ENCODE data around the gene ADSL.
"Not testable (repeated sequence)": the region's sequence is repeated elsewhere in the genome, so short reads cannot be mapped to it uniquely, and the experiment has no call there.

ADSL gene

DNA sequence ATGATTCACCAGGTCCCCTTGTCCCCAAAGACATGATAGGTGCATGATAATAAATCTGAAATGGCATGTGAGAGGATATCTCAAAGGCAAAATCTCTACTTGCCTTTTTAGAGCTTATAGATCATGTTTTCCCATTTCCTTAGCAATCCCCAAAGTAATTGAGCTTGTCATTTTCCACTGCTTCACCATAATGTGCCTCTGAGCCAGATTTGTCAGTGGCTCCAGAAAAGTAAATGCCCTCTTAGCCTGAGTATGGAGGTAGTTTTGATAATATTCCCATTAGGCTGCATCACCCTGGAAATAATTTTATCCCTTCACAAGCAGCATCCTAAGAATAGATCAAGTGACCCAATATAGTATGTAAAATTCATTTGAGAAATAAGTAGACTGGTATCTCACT is 36.7 kb upstream of the ADSL start:
- TF ChIP-seq, protein P1, sequence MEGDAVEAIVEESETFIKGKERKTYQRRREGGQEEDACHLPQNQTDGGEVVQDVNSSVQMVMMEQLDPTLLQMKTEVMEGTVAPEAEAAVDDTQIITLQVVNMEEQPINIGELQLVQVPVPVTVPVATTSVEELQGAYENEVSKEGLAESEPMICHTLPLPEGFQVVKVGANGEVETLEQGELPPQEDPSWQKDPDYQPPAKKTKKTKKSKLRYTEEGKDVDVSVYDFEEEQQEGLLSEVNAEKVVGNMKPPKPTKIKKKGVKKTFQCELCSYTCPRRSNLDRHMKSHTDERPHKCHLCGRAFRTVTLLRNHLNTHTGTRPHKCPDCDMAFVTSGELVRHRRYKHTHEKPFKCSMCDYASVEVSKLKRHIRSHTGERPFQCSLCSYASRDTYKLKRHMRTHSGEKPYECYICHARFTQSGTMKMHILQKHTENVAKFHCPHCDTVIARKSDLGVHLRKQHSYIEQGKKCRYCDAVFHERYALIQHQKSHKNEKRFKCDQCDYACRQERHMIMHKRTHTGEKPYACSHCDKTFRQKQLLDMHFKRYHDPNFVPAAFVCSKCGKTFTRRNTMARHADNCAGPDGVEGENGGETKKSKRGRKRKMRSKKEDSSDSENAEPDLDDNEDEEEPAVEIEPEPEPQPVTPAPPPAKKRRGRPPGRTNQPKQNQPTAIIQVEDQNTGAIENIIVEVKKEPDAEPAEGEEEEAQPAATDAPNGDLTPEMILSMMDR (IDR thresholded peaks at IDR 0.05), result no peak
- Histone ChIP-seq H3K4me3 (no peak overlapping the region), H3K27ac (peak overlapping the region in 1 of 2 donors; percentile 13)
- no peak for DNase-seq (ENCODE audit: low spot score)

DNA sequence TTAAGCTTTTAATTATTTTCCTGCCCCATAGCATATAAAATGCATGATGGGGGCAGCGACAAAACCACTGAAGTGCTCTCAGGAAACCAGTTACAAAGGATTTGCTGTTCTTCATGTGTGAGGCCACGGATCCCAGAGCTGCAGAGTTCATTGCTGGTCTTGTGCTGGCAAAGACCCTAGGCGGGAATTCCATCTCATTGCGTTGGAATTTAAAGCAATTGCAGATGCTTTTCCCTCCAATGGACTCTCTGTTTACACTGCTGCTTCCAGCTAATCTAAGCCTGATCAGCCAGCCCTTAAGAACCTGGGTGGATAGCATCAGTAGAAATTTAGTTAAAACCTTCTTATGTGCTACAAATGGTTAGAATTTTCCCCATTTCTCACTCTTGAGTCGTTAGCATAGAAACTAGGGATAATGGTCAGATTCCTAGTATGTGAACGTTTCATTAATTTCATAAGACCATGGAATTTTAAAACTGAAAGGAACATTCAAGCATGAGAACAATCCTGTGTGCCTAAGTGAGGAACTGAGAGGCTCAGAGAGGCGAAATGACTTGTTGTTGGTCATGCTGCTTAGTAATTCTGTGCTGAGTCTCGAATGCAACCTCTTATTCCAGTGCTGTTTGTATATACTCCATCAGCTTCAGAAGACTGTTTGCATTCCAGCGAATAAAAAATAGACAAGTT is 36.1 kb upstream of the ADSL start:
- Histone ChIP-seq H3K27ac (peak overlapping the region in 1 of 2 donors; percentile 20), H3K4me3 (no peak overlapping the region)
- no peak for DNase-seq (ENCODE audit: low spot score)
- TF ChIP-seq, protein P1 (IDR thresholded peaks at IDR 0.05), result no peak

DNA sequence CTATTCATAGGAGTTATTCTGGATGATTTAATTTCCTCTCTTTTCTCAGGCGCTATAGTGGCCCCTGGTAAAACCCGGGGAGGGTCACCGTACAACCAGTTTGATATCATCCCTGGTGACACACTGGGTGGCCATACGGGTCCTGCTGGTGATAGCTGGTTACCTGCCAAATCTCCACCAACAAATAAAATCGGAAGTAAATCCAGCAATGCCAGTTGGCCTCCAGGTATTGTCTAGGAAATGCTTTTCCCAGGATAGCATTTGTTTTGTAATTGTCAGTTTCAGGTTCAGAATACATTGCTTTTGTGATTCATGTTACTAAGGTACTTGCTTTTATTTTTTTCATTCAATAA is 35.6 kb upstream of the ADSL start:
- peak overlapping the region in 1 of 2 donors; percentile 20 for H3K27ac ChIP-seq
- TF ChIP-seq, protein P1 (IDR thresholded peaks at IDR 0.05), result no peak
- no peak for DNase-seq (ENCODE audit: low spot score)
- no peak overlapping the region for H3K4me3 ChIP-seq

DNA sequence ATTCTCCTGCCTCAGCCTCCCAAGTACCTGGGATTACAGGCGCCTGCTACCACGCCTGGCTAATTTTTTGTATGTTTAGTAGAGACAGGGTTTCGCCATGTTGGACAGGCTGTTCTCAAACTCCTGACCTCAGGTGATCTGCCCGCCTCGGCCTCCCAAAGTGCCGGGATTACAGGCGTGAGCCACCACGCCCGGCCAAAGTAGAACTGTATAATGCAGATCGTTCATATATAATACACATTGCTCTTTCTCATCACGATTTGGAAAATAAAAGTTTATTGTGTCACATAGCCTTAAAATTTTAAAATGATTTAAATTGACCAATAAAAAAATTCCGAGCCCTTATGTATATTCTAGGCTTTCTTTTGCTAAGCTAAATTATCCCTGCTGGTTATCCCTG is 34.7 kb upstream of the ADSL start:
- H3K27ac ChIP-seq; DNase-seq (ENCODE audit: low spot score); H3K4me3 ChIP-seq: not testable (repeated sequence)

GRCh38 chr22:40312050-40312449 is 34.2 kb upstream of the ADSL start:
- DNase-seq (ENCODE audit: low spot score), result no peak
- H3K4me3 ChIP-seq, result no peak overlapping the region
- no peak overlapping the region for H3K27ac ChIP-seq
- TF ChIP-seq, protein P1 (IDR thresholded peaks at IDR 0.05), result no peak

DNA sequence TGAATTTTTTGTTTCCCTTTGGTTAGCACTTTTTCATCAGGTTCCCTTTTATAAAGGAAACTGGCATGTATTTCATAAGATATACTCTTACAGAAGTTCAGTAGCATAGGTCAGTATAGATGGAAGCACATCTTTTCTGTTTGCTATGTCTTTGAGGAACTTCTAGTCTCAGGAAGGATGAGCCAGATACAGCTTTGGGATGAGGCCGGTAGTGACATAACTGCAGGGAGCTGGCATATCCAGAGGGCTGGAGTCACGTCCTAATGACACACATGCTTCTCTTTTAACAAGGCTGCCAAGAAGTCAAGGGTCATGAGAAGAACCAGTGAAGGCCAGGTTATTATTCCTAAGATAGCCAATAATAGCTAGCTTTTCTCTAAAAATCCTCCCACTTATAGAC is 33.3 kb upstream of the ADSL start:
- H3K4me3 ChIP-seq, result no peak overlapping the region
- TF ChIP-seq, protein P1 (IDR thresholded peaks at IDR 0.05), result no peak
- H3K27ac ChIP-seq, result no peak overlapping the region
- no peak for DNase-seq (ENCODE audit: low spot score)

- no peak for DNase-seq (ENCODE audit: low spot score)
- TF ChIP-seq, protein P1 (IDR thresholded peaks at IDR 0.05), result no peak
- no peak overlapping the region for H3K27ac ChIP-seq
- no peak overlapping the region for H3K4me3 ChIP-seq
These were observed 32.3 kb upstream of the ADSL start for GRCh38 chr22:40314041-40314440.

Data from coronary artery (tissue), 2 donors.